ENCODE measurements around the gene MYBPHL. TPM values are rescaled to one million over a fixed set of nuclear protein-coding genes. Genes with fewer than 3 reads are reported as not detected.

Gene MYBPHL, protein sequence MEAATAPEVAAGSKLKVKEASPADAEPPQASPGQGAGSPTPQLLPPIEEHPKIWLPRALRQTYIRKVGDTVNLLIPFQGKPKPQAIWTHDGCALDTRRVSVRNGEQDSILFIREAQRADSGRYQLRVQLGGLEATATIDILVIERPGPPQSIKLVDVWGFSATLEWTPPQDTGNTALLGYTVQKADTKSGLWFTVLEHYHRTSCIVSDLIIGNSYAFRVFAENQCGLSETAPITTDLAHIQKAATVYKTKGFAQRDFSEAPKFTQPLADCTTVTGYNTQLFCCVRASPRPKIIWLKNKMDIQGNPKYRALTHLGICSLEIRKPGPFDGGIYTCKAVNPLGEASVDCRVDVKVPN
- 0.94 TPM for polyA plus RNA-seq (ENCODE audit: insufficient read length)

DNA sequence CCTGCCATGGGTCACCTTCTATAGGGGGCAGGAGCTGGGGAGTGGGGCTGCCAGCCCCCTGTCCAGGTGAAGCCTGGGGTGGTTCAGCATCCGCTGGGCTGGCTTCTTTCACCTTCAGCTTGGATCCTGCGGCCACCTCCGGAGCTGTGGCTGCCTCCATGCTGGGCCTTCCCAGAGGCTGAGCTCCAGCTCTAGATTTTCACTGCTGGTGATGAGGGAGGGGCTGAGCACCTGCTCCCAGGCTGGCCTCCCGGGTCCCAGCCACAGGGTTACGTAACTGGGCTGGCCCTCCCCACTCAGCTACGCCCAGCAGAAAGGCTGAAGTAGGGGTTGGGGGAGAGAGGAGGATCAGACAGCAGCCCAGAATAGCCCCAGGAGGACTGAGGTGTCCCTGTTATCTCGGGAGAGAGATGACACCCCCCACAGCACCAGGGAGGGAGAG, at the start of gene MYBPHL:
MYBPHL (minus strand) TSS at position 180 of the 442 bp plus-strand sequence; CDS start at position 160, 20 bp downstream.
- no peak for DNase-seq

DNA sequence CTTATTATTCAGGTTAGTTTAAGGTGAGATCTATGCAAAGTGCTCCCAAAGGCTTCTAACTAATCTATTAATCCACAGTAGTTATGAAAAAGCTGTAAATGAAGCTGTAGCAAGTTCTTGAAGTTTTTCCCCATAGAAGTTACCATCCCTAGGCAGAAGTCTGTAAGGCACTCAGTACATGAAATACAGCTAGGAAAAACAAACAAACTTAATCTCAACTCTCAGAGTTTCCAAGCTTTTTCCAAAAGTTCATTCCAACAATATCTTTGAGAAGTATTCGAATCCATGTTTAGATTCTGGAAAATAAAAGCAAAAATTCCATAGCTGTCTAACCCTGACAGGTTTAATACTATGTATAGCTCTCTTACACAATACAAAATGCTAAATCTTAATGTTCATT, 49.7 kb upstream of the MYBPHL start:
- no peak for DNase-seq

DNA sequence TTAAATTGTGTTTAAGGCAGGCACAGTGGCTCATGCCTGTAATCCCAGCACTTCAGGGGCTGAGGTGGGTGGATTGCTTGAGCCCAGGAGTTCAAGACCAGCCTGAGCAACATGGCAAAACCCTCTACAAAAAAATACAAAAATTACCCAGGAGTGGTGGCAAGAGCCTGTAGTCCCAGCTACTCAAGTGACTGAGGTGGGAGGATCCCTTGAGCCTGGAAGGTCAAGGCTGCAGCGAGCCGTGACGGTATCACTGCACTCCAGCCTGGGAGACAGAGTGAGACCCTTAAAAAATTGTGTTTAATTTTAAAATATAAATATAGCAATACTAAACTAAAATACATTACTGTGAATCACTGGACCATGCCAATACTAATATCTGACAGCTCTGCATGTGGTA, 48.1 kb upstream of the MYBPHL start:
- no peak for DNase-seq

DNA sequence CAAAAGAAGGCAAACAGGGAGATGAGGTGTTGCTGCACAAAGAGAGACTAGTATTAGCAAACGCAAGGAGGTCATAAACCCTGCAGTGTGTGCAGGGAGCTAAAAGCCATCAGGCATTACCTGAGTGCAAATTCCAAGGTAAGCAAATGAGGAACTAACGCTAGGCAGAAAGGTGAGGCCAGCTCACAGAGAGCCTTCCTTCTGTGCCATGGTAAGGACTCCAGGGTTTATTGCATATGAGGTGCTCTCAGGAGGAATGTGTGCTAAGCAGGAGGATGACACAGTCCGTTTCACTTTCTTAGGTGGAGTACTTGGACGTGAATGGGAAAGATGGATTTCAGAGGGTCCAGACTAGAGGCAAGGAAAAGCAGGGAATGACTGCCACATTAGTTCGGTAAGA, 44.6 kb upstream of the MYBPHL start:
- no peak for DNase-seq

DNA sequence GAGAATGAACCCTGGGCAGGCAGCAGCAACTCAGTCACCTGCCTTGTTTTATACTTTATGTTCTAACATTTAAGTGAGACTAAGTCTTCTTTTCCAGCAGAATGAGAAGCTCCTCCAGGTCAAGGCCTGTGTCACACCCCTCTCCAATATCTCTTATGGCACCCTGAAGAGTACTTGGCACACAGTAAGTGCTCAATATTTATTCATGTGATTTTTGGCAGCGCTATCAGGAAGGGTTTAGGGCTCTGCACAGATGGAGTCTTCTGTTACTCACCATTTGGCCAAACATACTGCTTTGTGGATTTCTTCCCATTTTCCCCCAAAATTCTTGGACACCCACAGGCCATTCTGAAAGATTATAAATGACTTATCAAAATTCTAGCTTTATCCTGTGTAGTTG, 43.8 kb upstream of the MYBPHL start:
- no peak for DNase-seq

DNA sequence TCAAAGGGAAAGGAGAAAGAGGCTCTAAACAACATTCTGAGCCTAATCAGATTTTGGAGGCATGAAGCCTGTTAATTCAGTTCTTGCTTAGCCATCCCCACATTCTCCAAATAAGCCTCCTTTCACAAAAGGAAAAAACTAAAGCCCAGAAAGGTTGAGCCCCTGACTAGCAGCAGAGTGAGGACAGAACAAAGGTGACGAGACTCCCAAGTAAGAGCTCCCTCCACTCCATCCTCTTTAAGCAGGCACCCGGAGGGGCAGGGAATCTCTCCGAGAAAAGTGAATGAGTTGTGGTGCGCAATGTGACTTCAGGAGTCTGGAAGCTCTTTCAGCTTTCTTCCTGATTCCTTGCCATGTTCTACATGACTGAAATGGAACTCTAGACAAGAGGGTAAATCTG, 43.4 kb upstream of the MYBPHL start:
- no peak for DNase-seq

DNA sequence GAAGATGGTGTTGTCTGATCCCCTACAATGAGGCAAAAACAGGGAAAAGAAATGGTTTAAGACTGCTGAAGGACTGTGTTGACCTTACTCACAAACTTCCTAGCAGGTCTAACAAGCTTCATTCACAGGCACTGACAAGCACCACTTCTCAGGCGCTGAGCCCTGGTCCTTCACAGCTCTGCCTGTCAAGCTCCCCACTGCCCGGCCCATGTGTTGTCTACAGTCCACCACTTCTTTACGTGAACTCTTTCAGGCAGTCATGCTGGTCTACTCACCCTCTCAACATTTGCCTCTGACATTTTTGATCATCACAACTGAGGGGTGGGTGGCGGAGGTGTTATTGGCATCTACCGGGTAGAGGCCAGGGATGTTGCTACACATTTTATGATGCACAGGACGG, 40.7 kb upstream of the MYBPHL start:
- no peak for DNase-seq

DNA sequence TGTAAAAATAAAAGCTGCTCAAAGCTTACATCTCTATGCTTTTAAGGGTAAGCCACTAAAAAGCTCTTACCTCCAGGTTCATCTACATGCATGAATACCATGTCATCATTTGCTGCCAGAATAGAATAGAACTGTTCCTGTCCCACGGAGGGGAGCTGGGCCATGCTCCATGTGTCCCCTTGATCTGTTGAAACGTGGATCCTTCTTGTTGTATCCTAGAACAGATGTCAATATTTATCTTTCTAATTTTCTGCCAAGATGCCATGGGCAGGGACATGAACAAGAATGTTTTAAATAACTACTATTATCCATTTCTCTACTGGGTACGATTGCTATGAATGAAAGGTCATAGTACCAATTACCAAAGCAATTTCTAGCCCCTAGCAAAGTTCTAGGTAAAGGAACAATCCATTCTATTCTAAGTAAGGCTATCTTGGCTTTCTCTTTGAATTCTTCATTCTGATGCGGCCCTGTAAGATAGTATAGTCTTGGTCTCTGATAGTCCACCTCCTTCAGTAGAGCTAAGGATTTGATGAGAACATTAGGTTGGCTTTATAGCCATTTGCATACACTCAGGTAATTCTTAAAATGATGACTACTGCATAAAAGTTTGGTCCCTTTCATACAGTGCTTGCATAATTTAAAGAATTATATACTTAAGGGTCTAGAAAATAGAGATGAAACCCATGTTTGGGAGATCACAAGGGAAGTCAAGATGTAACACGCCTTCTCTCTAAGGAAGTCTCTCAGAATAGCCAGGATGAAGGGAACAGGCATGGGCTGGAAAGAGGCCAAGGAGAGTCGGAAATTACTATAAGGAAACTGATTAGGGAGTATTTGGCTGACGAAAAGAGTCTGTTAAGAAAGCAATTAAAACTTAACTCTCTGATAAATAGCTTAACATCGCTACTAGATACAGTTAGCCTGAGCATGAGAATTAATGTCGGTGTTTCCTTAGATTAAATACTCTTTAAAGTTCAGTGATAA, 35.4 kb upstream of the MYBPHL start:
- DNase-seq: no peak

DNA sequence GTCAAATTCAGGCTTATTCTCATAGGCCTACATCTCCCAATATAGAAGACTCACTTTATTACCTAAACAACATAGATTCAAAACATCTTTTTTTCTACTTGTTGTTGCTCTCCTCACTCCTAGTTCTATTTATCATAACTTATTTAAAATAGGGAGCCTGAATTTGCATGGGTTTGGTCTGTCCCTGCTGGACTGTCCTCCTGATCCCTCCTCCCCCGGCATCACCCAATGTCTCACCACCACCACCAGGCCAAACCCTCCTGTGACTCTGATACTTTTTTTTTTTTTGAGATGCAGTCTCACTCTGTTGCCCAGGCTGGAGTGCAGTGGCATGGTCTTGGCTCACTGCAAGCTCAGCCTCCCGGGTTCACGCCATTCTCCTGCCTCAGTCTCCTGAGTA, 31.8 kb upstream of the MYBPHL start:
- DNase-seq: no peak

DNA sequence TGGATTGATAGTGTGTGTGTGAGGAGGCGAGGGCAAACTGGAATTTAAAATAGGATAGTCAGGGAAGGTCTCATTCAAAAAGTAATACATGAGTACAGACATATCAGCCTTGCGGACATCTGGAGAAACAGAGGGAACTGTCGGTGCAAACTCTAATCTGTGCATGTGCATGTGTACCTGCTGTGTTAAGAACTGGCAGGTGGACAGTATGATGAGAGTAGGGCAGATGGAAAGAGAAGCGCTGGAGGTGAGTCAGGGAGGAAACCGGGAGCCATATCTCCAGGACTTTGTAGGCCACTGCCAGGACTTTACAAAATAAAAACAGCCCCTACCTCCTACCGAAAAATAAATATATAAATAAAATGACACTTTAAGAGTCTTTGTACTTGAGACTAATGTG, 31.3 kb upstream of the MYBPHL start:
- no peak for DNase-seq

DNA sequence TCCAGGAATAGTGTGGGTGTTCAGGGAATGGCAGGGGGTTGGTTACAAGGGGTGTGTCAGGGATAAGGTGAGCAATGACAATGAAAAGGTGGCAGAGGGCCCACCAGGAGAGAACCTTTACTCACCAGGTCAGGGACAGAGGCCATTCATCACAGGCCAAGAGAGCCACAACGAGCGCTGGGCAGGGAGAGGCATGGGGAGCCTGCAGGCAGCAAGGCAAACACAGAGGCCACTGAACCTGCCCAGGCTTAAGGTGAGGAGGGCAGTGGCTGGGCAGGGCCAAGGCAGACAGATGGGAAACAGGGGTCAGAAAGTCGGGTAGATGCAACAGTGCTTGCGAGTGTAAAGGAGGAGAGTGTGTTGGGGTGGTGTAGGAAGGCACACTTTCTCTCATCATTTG, 28.3 kb upstream of the MYBPHL start:
- DNase-seq: no peak

DNA sequence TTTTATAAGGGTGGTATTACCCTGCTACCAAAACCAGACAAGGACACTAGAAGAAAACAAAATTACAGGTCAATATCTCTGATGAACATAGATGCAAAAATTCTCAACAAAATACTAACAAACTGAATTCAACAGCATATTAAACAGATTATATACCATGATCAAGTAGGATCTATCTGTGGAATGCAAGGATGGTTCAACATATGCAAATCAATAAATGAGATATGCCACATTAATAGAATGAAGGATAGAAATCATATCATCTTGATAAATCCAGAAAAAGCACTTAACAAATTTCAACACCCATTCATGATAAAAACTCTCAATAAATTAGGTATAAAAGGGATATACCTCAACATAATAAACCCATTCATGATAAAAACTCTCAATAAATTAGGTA, 24.3 kb upstream of the MYBPHL start:
- no peak for DNase-seq

DNA sequence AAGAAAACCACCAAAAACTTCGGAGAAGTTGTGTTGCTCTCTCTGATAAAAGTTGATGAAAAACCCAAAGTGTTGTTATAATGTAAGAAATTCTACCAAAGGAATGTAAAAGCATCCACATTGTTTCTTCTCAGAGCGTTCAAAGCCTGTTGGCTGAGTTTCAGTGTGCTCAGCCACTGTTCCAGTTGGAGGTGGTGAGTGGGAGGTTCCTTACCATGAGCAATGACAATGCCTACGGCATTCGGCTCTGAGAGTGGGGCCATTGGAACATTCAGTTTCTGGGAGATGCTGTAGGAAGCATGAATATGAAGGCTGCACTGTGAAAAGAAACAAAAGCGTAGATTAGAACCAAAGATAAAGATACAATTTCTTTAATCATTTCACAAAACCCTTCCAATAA, 20.5 kb upstream of the MYBPHL start:
- no peak for DNase-seq

DNA sequence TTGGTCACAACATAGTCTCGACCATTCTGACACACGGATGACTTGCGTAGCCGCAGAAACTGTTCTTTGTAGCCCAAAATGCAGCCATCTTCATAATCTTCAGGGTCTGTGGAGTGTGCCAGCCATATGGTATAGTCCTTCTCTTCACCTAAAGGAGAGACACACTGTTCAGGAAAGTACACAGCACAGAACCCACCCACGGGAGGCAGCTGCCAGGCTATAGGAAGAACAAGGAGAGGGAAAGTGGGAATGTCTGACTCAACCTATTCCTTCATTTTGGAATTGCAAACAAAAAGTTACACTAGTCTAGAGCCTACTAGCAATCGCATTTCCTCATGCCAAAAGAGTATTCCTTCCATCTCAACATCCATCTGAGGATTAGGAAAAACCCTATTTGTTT, 16.2 kb upstream of the MYBPHL start:
- no peak for DNase-seq

DNA sequence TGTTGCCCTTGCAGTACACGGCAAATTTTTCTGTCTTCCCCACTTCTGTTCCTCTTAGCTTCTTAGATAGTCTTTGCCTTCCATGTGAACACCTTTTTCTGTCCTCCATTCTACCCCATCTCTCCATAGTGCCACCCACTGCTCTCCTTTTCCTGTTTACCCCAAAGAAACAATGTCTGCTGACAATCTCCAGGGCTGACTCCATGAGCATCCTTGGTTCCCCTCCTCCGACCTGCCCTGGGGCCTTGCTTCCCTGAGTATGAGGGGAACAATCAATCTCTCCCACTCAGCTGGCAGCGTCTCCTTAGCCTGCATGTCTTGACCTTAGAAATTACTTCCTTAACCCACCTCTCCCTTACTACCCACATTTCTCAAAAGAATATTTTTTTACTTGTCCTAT, 12.3 kb upstream of the MYBPHL start:
- no peak for DNase-seq

DNA sequence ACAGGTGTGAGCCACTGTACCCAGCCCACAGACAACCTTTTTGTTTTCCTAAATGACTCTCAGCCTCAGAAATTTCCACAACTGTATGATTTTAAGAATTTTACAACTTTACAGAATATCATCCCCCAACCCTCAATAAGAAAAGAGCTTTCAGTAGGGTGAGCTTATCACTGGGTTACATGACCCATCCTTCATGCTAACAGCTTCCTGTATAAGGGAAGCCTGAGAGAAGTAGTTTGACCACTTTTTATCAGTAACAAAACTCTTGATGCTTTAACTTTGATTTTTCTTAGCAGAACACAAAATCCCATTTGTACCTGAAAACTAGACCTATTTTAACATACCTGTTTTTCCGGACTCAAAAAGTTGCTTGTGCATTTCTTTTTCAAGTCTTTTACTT, 9.7 kb upstream of the MYBPHL start:
- no peak for DNase-seq

DNA sequence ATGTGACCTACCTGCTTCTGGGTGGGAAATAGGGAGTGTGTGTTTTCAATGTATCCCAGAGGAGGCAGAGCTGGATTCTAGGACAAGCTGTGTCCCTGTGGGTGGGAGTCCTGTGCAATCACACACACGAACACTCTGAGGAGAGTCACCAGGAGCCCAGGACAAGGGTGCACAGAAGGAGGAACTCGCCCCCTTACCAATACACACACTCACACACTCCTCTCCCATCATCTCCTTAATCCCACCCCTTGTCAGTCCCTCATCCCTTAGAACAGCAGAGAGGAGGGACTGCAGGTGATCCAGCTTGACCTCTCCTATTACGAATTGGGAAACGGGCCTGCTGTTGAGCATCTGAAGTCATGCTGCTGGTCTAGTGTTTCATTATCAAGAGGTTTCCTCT, 8.5 kb upstream of the MYBPHL start:
- DNase-seq: no peak

DNA sequence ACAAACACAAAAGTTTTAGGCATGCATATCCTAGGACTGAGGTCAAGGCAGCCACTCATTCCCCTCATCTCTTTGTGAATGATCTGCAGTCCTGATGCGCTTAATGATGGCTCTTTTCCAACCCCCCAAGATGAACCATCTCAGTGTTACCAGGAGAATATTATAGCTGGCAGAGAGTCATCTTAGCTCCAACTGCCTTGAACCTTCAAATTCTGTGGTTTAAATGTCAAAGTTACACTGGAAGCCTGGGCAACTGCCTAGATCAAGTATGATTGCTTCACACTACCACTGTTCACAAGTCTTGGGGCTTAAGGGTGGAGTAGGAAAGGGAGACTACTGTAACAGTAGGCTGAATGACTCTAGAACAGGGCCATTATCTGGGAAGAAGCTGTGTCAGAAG, 8.0 kb upstream of the MYBPHL start:
- no peak for DNase-seq

DNA sequence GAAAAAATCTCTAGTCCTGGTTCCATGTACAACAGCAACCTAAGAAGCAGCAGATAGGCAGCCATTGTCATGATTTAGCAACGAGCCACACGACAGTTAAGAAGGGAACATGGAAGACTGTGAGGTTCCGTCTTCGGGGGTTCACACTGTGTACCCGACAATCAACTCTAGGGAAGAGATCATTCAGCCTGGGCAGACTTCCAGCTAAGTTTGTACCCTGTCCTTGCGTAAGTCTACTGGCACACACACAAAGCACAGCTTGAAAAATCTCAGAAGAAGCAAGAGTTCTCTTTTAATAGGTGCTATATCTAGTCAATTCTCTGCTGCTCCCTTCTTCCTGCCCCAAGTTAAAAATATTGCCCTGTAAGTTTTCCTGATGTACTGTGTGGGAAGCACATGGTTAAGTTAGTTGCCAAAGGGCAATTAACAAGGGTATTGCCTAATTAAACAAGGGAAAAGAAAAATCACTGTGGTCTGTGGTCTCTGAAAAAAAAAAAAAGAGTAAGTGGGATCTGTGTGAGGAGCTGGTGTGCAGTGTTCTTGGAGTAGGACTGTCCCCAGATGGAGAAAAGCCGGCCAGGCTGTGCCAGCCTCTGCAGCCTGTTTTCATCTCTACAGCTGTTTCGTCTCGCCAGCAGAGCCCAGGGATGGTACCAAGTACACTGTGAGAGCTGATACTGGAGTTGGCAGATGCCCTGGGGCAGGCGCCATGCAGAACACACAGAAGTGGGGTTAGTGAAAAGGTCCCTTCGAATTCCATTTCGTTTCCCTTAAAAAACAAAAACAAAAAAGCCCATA, 6.4 kb upstream of the MYBPHL start:
- peak; percentile 18 for DNase-seq

DNA sequence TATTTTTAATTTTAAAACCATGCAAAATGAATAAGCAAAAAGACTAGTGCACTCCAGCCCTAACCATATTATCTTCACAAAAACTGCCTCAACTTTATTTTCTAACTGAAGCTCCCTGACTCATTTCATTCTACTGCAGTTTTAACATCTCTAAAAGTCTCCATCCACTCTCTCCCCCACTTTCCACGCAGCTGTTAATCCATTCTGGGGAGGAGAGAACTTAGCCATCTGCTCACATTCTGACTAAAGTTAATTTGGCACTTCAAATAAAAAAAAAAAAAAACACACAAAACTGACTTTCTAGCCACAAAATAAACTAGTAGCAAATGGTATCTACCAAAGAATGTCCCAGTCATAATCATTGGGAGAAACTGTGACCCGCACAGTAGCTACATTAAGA, 5.4 kb upstream of the MYBPHL start:
- DNase-seq: no peak

DNA sequence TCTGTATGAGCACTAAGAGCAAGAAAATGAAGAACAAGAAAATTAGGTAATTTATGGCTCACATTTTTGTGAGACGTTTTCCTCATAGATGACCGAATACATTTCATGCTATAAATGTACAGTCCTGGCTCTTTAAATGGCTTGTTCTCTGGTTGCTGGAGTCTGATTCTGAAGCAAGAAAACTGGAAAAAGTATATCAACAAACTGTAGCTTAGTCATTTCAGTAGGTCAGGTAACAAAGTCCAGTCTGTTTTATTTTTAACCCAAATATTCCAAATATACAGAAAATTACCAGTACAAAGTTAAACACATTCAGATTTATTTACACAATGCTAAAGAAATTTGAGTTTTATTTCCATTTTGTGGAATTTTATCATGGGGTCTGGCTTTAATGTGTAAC, 2.5 kb upstream of the MYBPHL start:
- DNase-seq: no peak

DNA sequence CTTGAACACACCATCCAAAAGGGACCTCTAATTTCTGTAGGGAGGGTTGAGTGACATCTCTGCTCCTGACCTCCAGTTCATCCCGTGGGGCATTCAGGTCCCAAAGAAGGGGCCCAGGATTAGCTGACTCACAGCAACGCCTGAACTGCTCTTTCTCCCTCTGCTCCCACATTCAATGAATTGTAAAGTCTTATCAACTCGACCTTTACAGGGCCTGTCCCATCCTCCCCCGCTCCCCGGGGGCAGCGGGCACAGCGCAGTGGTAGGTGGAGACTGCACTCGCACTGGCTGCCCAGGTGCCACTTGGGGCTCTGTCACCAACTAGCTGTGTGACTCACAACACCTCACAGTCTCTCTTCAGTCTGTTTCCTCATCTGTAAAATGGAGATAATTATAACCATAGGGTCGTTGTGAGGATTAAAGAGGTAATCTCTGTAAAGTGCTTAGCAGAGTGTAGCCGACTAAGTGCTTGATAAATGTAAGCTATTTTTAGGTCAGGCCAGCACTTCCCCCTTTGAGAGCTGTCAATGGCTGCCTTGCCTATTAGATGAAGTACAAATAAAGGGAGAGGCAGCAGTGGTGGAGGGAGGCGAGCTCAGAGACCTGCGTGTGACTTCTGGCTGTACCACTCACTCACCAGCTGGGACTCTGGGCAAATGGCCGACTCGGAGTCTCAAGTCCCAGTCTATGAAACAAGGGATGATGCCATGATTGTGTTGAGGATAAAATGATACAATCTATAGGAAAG, 637 bp upstream of the MYBPHL start:
- DNase-seq: no peak
